HL-60 (cell line): ENCODE data around the gene MESD.
"Not testable (repeated sequence)": the region's sequence is repeated elsewhere in the genome, so short reads cannot be mapped to it uniquely, and the experiment has no call there.

Experiments
- DNase-seq, 2 experiments: peaks; one replicate each; pipeline ENCODE4 v3.0.0-alpha.2; 2010 to 2020; ENCODE audit warnings: low read depth in 1 of 2, low spot score in 1 of 2
- H3K27ac ChIP-seq: fragments of 250-450 bp; sonication (Bioruptor Pico); replicated peaks from 2 replicates; pipeline ENCODE4 v1.5.1; 2020; ENCODE audit warnings: mild to moderate bottlenecking, moderate library complexity
- H3K27me3 ChIP-seq: fragments of 250-450 bp; sonication (Bioruptor Pico); 2 replicates; pipeline ENCODE4 v1.5.1; 2021; ENCODE audit warnings: mild to moderate bottlenecking, moderate library complexity; ENCODE audit not compliant: insufficient read depth, poor library complexity, severe bottlenecking
- H3K4me3 ChIP-seq: replicated peaks from 2 replicates; pipeline ENCODE4 v1.5.1; 2011; ENCODE audit warnings: mild to moderate bottlenecking, control low read depth, low read length; ENCODE audit not compliant: insufficient read depth
- GABPA ChIP-seq: IDR thresholded peaks from 2 replicates; pipeline ENCODE4 v1.6.1; 2012; ENCODE audit warnings: low read depth
- POLR2AphosphoS5 ChIP-seq: IDR thresholded peaks from 2 replicates; pipeline ENCODE4 v1.6.1; 2012; ENCODE audit warnings: low read depth
- REST ChIP-seq: IDR thresholded peaks from 2 replicates; pipeline ENCODE4 v1.6.1; 2012; ENCODE audit warnings: low read depth; ENCODE audit not compliant: insufficient replicate concordance
- SPI1 ChIP-seq: IDR thresholded peaks from 2 replicates; pipeline ENCODE4 v1.6.1; 2012; ENCODE audit warnings: low read depth, mild to moderate bottlenecking, borderline replicate concordance
- TF ChIP-seq, protein P1 (sequence below): IDR thresholded peaks from one replicate; pipeline ENCODE4 v1.5.1; 2011; ENCODE audit warnings: low read length, control low read depth, inconsistent platforms; ENCODE audit not compliant: insufficient read depth

MESD gene

DNA sequence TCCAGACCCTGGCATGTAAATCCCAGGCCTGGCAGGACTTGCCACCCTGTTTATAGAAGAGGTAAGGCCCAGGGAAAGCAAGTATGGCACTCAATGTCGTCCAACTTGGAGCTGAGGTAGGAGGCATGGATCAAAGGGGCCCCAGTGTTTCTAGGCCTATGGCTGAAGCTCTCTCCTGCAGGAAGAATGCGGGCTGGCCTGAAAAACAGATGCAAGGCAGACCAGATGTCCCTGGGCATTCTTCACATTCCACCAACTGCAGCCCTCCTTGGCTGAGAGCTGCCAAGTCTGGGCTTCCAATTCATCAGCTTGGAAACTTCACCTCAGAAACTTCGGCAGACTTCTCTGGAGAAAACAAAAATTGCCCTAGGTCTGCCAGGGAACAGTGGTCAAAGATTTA is 22.2 kb downstream of the MESD start:
- Histone ChIP-seq H3K27ac (no peak overlapping the region), H3K4me3 (no peak overlapping the region), H3K27me3 (no peaks in the 10 kb centered on the region)
- DNase-seq, result no peak
- TF ChIP-seq POLR2AphosphoS5, result no peak
- TF ChIP-seq SPI1, result no peak
- TF ChIP-seq GABPA, result no peak
- no peak for TF ChIP-seq REST
- TF ChIP-seq, protein P1, sequence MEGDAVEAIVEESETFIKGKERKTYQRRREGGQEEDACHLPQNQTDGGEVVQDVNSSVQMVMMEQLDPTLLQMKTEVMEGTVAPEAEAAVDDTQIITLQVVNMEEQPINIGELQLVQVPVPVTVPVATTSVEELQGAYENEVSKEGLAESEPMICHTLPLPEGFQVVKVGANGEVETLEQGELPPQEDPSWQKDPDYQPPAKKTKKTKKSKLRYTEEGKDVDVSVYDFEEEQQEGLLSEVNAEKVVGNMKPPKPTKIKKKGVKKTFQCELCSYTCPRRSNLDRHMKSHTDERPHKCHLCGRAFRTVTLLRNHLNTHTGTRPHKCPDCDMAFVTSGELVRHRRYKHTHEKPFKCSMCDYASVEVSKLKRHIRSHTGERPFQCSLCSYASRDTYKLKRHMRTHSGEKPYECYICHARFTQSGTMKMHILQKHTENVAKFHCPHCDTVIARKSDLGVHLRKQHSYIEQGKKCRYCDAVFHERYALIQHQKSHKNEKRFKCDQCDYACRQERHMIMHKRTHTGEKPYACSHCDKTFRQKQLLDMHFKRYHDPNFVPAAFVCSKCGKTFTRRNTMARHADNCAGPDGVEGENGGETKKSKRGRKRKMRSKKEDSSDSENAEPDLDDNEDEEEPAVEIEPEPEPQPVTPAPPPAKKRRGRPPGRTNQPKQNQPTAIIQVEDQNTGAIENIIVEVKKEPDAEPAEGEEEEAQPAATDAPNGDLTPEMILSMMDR, result no peak

DNA sequence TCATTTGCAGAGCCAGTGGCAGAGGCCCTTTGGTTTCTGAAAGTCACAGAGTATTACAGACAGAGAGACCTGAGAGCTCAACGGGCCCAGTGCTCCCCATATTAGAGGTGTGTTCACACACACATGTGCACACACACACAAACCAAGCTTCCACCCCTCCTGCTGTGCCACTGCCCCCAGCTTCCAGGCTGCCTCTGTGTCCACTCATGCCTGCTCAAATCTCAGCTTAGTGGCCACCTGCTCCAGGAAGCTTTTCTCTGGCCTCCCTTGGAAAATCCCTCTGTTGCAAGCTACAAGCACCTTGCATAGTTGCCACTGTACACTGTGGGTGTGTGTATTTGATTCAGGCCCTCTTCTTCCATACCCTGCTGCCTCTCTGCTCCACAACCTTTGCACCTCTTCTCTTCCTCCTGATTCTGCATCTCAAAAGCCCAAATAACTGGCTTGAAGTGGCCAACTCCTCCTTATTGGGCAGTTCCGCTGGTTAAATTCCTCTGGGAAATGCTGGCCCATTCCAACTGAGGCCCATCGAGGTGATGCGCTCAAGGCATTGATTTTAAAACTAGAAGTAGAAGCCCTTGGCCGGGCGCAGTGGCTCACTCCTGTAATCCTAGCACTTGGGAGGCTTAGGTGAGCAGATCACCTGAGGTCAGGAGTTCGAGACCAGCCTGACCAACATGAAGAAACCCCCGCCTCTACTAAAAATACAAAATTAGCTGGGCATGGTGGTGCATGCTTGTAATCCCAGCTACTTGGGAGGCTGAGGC is 23.0 kb downstream of the MESD start:
- DNase-seq, result no peak
- Histone ChIP-seq H3K27ac (no peak overlapping the region), H3K27me3 (no peaks in the 10 kb centered on the region), H3K4me3 (no peak overlapping the region)
- no peak for TF ChIP-seq SPI1

GRCh38 chr15:80965454-80965853 is 24.2 kb downstream of the MESD start:
- not testable (repeated sequence) for H3K4me3 ChIP-seq, DNase-seq, H3K27ac ChIP-seq

GRCh38 chr15:80958818-80959495 is 30.7 kb downstream of the MESD start:
- Histone ChIP-seq H3K4me3 (no peak overlapping the region), H3K27me3 (no peaks in the 10 kb centered on the region), H3K27ac (no peak overlapping the region)
- no peak for DNase-seq
- TF ChIP-seq SPI1 (no peak), REST (no peak), GABPA (no peak), POLR2AphosphoS5 (no peak)
- TF ChIP-seq, protein P1, result no peak

More at GRCh38 chr15:80965454-80965853, 24.2 kb downstream of the MESD start:
- not testable (repeated sequence) for H3K27me3 ChIP-seq

GRCh38 chr15:80957976-80958375 is 31.6 kb downstream of the MESD start:
- no peak for DNase-seq
- Histone ChIP-seq H3K4me3 (no peak overlapping the region), H3K27me3 (no peaks in the 10 kb centered on the region), H3K27ac (no peak overlapping the region)
- no peak for TF ChIP-seq REST
